ENCODE results near the gene PCDHA5.
"Not testable (repeated sequence)": the region's sequence is repeated elsewhere in the genome, so short reads cannot be mapped to it uniquely, and the experiment has no call there.

The PCDHA5 gene

GRCh38 chr5:140822281-140822629 lies 842 bp downstream of the PCDHA5 start:
- TF ChIP-seq GATA2 (IDR thresholded peaks at IDR 0.05; ENCODE audit: low read depth, low read length) (no peak), GATA3 (IDR thresholded peaks at IDR 0.05; ENCODE audit: low read depth, low read length) (no peak)

GRCh38 chr5:140823475-140823874 lies 2.1 kb downstream of the PCDHA5 start:
- TF ChIP-seq GATA3 (IDR thresholded peaks at IDR 0.05; ENCODE audit: low read depth, low read length): no peak
- TF ChIP-seq GATA2 (IDR thresholded peaks at IDR 0.05; ENCODE audit: low read depth, low read length): no peak

GRCh38 chr5:140827704-140828361 lies 6.4 kb downstream of the PCDHA5 start, which contains the start of gene PCDHA6:
Gene PCDHA6, plus strand, starts transcription at chr5:140827960. Its CDS starts 132 bp downstream, at chr5:140828092.
- TF ChIP-seq GATA2 (IDR thresholded peaks at IDR 0.05; ENCODE audit: low read depth, low read length): no peak
- no peak for TF ChIP-seq GATA3 (IDR thresholded peaks at IDR 0.05; ENCODE audit: low read depth, low read length)

- TF ChIP-seq GATA2 (IDR thresholded peaks at IDR 0.05; ENCODE audit: low read depth, low read length) (no peak), GATA3 (IDR thresholded peaks at IDR 0.05; ENCODE audit: low read depth, low read length) (no peak)
Observed at GRCh38 chr5:140828362-140828737, 6.9 kb downstream of the PCDHA5 start.

- TF ChIP-seq GATA3 (IDR thresholded peaks at IDR 0.05; ENCODE audit: low read depth, low read length) (no peak), GATA2 (IDR thresholded peaks at IDR 0.05; ENCODE audit: low read depth, low read length) (no peak)
Observed at GRCh38 chr5:140833993-140834392, 12.6 kb downstream of the PCDHA5 start, which contains the start of gene PCDHA7. Gene PCDHA7, plus strand, starts transcription at chr5:140834269. Its CDS starts 115 bp downstream, at chr5:140834384.

- no peak for TF ChIP-seq GATA2 (IDR thresholded peaks at IDR 0.05; ENCODE audit: low read depth, low read length)
- no peak for TF ChIP-seq GATA3 (IDR thresholded peaks at IDR 0.05; ENCODE audit: low read depth, low read length)
Observed at GRCh38 chr5:140835622-140836510, 14.5 kb downstream of the PCDHA5 start.

GRCh38 chr5:140840978-140841962 lies 19.9 kb downstream of the PCDHA5 start, which contains the start of gene PCDHA8:
Gene PCDHA8, plus strand, starts transcription at chr5:140841187. Its CDS starts 135 bp downstream, at chr5:140841322.
- TF ChIP-seq GATA3 (IDR thresholded peaks at IDR 0.05; ENCODE audit: low read depth, low read length) (no peak), GATA2 (IDR thresholded peaks at IDR 0.05; ENCODE audit: low read depth, low read length) (no peak)

- TF ChIP-seq GATA3 (IDR thresholded peaks at IDR 0.05; ENCODE audit: low read depth, low read length) (no peak), GATA2 (IDR thresholded peaks at IDR 0.05; ENCODE audit: low read depth, low read length) (no peak)
Observed at GRCh38 chr5:140842798-140843733, 21.7 kb downstream of the PCDHA5 start.

- not testable (repeated sequence) for TF ChIP-seq GATA3, GATA2 (IDR thresholded peaks at IDR 0.05; ENCODE audit: low read depth, low read length)
Observed at GRCh38 chr5:140848139-140849102, 27.0 kb downstream of the PCDHA5 start, which contains the start of gene PCDHA9. Gene PCDHA9, plus strand, starts transcription at chr5:140848382. Its CDS starts 114 bp downstream, at chr5:140848496.

- TF ChIP-seq GATA2 (IDR thresholded peaks at IDR 0.05; ENCODE audit: low read depth, low read length) (no peak), GATA3 (IDR thresholded peaks at IDR 0.05; ENCODE audit: low read depth, low read length) (no peak)
Observed at GRCh38 chr5:140855772-140856674, 34.6 kb downstream of the PCDHA5 start, which contains the start of gene PCDHA10. Gene PCDHA10, plus strand, starts transcription at chr5:140855897. Its CDS starts 152 bp downstream, at chr5:140856049.
